Activated gamma-delta T cell treated with anti-CD3 and anti-CD28 coated beads, Interleukin-2, amount 50 U/mL, for 16 hours (primary cell): ENCODE data around the gene XPO1.
"Not testable (repeated sequence)": the region's sequence is repeated elsewhere in the genome, so short reads cannot be mapped to it uniquely, and the experiment has no call there.

Experiments used
- DNase-seq: peaks from one replicate; pipeline ENCODE4 v3.0.0-alpha.2; 2020; ENCODE audit warnings: low read depth

XPO1 gene

GRCh38 chr2:61534926-61535325, 3.2 kb downstream of the XPO1 start:
- DNase-seq = no peak

- DNase-seq = no peak
Observed at GRCh38 chr2:61530749-61531148, 7.4 kb downstream of the XPO1 start.

GRCh38 chr2:61529944-61530735, 8.0 kb downstream of the XPO1 start:
- no peak for DNase-seq

GRCh38 chr2:61520261-61520660, 17.9 kb downstream of the XPO1 start:
- no peak for DNase-seq

- no peak for DNase-seq
Observed at GRCh38 chr2:61512768-61513398, 25.3 kb downstream of the XPO1 start.

- no peak for DNase-seq
Observed at GRCh38 chr2:61510674-61511671, 27.2 kb downstream of the XPO1 start.

- no peak for DNase-seq
Observed at GRCh38 chr2:61504949-61505348, 33.2 kb downstream of the XPO1 start.

- DNase-seq = no peak
Observed at GRCh38 chr2:61499060-61499459, 39.1 kb downstream of the XPO1 start.

GRCh38 chr2:61493523-61493942, 44.6 kb downstream of the XPO1 start:
- no peak for DNase-seq

- DNase-seq = no peak
Observed at GRCh38 chr2:61492476-61492875, 45.7 kb downstream of the XPO1 start.

GRCh38 chr2:61485281-61485680, 52.9 kb downstream of the XPO1 start:
- no peak for DNase-seq

GRCh38 chr2:61478086-61478485, 60.1 kb downstream of the XPO1 start:
- no peak for DNase-seq

GRCh38 chr2:61476929-61477589, 61.1 kb downstream of the XPO1 start:
- not testable (repeated sequence) for DNase-seq

GRCh38 chr2:61471905-61472805, 66.0 kb downstream of the XPO1 start:
- no peak for DNase-seq

- peak; percentile 90 for DNase-seq
Observed at GRCh38 chr2:61470965-61471904, 66.9 kb downstream of the XPO1 start, which contains the start of gene USP34. Gene USP34 (minus strand): TSS chr2:61471087. CDS start chr2:61470692, 395 bp downstream.

GRCh38 chr2:61470122-61470951, 67.8 kb downstream of the XPO1 start:
- DNase-seq = peak; percentile 76

GRCh38 chr2:61469424-61470121, 68.6 kb downstream of the XPO1 start:
- DNase-seq = no peak

GRCh38 chr2:61468231-61468630, 69.9 kb downstream of the XPO1 start:
- not testable (repeated sequence) for DNase-seq
